ENCODE results near the gene WIZ.

DNA sequence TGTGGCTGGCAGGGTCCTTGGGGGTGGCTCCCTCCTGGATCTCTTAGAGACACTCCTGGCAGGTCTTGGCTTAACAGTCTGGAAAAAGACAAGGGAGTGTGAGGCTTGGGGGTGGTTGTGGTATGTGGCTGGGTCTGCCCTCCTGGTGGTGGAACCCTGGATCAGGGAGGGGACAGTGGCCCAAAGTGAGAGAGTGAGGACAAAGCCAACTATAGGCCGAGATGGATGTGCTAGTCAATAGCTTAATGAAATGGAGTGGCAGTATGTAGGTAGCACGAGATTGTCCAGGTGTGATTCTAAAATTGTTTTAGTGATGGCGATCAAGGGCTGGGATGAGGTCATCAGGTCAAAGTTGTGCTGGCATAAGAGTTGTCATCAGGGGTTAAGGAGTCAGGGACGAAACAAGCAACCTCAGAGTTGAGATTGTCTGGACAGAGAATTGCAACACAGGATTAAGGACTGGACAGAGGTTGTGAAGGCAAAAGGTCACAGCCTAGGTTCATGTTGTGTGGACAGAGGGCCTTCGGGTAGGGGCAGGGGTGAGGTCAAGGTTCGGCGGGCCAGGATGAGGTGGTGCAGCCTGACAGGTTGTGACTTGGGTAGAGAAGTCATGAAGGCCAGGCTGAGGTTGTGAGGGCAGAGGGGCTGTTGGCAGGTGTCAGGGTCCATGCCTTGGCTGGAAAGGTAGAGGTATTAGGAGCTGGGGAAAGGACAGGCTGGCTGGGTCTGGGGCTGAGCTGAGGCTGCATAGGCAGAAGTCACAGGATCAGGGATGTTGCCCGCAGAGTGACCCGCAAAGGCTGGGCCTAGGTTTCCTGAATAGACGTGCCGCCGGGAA lies 19.1 kb upstream of the WIZ start:
- no peak for TF ChIP-seq CTCF (IDR thresholded peaks at IDR 0.05)
- TF ChIP-seq POLR2AphosphoS5 (IDR thresholded peaks at IDR 0.05) = no peak

Data from gastroesophageal sphincter (tissue), 3 donors.